NB4 (cell line): Measurements from ENCODE around the gene TBCK.

ENCODE experiments used
- DNase-seq: peaks from one replicate; pipeline ENCODE4 v3.0.0; 2010; ENCODE audit warnings: low read depth
- H3K4me3 ChIP-seq: one replicate; pipeline ENCODE4 v1.5.1; 2011; ENCODE audit warnings: mild to moderate bottlenecking, low read depth, low read length, moderate library complexity
- MAX ChIP-seq: IDR thresholded peaks from 2 replicates; pipeline ENCODE4 v1.6.1; 2011; ENCODE audit warnings: low read depth, low read length
- MYC ChIP-seq: IDR thresholded peaks from 2 replicates; pipeline ENCODE4 v1.6.1; 2011; ENCODE audit warnings: low read depth, low read length
- POLR2A ChIP-seq: IDR thresholded peaks from 2 replicates; pipeline ENCODE4 v1.6.1; 2011; ENCODE audit warnings: mild to moderate bottlenecking; ENCODE audit not compliant: insufficient read length; ENCODE audit errors: extremely low read depth
- TF ChIP-seq, protein P1 (sequence below): IDR thresholded peaks from one replicate; pipeline ENCODE4 v1.5.1; 2012; ENCODE audit warnings: low read depth, low read length

The TBCK gene

GRCh38 chr4:106096454-106096853 is 219.6 kb downstream of the TBCK start:
- TF ChIP-seq MYC (no peak), POLR2A (no peak), MAX (no peak)
- TF ChIP-seq, protein P1, sequence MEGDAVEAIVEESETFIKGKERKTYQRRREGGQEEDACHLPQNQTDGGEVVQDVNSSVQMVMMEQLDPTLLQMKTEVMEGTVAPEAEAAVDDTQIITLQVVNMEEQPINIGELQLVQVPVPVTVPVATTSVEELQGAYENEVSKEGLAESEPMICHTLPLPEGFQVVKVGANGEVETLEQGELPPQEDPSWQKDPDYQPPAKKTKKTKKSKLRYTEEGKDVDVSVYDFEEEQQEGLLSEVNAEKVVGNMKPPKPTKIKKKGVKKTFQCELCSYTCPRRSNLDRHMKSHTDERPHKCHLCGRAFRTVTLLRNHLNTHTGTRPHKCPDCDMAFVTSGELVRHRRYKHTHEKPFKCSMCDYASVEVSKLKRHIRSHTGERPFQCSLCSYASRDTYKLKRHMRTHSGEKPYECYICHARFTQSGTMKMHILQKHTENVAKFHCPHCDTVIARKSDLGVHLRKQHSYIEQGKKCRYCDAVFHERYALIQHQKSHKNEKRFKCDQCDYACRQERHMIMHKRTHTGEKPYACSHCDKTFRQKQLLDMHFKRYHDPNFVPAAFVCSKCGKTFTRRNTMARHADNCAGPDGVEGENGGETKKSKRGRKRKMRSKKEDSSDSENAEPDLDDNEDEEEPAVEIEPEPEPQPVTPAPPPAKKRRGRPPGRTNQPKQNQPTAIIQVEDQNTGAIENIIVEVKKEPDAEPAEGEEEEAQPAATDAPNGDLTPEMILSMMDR = no peak
- H3K4me3 ChIP-seq = no peak overlapping the region
- no peak for DNase-seq

- TF ChIP-seq, protein P1 = no peak
- TF ChIP-seq MYC (no peak), MAX (no peak), POLR2A (no peak)
- no peak for DNase-seq
- no peak overlapping the region for H3K4me3 ChIP-seq
Measured at GRCh38 chr4:106095408-106095807, 220.6 kb downstream of the TBCK start.

- DNase-seq = no peak
- TF ChIP-seq POLR2A (no peak), MYC (no peak), MAX (no peak)
- TF ChIP-seq, protein P1 = no peak
- H3K4me3 ChIP-seq = no peak overlapping the region
Measured at GRCh38 chr4:106092361-106093040, 223.5 kb downstream of the TBCK start.

DNA sequence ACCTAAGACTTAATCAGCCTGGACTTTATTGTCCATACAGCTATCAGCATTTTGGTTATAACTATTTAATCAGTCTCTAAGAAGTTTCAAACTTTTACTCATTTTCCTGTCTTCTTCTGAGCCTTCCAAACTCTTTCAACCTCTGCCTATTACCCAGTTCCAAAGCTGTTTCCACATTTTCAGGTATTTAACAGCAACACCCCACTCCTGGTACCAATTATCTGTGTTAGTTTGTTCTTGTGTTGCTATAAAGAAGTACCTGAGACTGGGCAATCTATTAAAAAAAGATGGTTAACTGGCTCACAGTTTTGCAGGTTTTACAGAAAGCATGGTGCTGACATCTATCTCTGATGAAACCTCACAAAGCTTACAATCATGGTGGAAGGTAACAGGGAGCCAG is 225.2 kb downstream of the TBCK start:
- H3K4me3 ChIP-seq = no peak overlapping the region
- DNase-seq = no peak
- TF ChIP-seq POLR2A = no peak
- TF ChIP-seq, protein P1 = no peak
- TF ChIP-seq MAX = no peak
- TF ChIP-seq MYC = no peak

DNA sequence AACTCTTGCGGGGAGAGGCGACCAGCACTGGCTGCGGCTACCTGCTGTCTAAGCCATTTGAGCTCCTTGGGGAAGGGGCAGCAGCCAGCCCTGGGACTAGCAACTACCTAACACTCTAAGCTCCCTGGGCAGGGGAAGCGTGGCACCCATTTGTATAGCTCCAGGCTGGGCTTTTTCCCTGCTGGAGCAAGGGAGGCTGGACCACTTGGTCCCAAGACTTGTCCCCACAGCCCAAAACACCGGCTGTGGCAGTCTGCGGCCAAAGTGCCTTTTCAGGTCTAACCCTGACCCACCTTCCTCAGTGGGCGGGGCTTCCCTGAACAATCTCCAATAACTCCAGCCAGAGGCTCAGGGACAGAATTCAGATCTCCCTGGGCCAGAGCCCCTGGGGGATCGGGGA is 232.9 kb downstream of the TBCK start:
- no peak overlapping the region for H3K4me3 ChIP-seq
- TF ChIP-seq POLR2A (no peak), MAX (no peak), MYC (no peak)
- TF ChIP-seq, protein P1 = no peak
- no peak for DNase-seq
